ENCODE data around the gene AMY1C. TPM values are rescaled to one million over a fixed set of nuclear protein-coding genes. Genes with fewer than 3 reads are reported as not detected.
"Not testable (repeated sequence)": the region's sequence is repeated elsewhere in the genome, so short reads cannot be mapped to it uniquely, and the experiment has no call there.

AMY1C gene
- total RNA-seq, 5 donors from 2014 or later (not counting 1 experiment from before 2014, with no cell fraction given), result not detected

DNA sequence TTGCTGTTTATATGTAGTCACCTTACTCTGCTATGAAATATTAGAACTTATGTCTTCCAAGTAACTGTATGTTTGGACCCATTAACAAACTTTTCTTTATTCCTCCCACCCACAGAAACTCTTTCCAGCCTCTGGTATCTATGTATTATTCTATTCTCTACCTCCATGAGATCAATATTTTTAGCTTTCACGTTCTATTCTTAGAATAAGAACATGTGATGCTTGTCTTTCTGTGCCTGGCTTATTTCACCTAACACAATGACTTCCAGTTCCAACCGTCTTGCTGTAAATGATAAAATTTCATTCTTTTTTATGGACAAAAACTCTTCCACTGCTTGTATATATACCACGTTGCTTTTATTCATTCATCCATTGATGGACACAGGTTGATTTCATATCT lies 14.4 kb upstream of the AMY1C start:
- DNase-seq; CTCF ChIA-PET; H3K27me3 Mint-ChIP-seq; POLR2A ChIA-PET; H3K27ac ChIP-seq (ENCODE audit: low read length); H3K27ac Mint-ChIP-seq; H3K9me3 ChIP-seq; H3K27me3 ChIP-seq (replicated peaks in 1 of 2; ENCODE audit: control insufficient read depth in 2 of 2, extremely low read depth in 1 of 2, insufficient read depth in 2 of 2, low read length in 1 of 2); H3K36me3 Mint-ChIP-seq; ATAC-seq (replicated peaks in 1 of 4); H3K4me1 Mint-ChIP-seq; H3K4me3 ChIP-seq (ENCODE audit: control insufficient read depth in 1 of 2, extremely low read depth in 1 of 2, low read length in 1 of 2); H3K9me3 Mint-ChIP-seq; H3K4me3 Mint-ChIP-seq; H3K36me3 ChIP-seq (ENCODE audit: control insufficient read depth in 2 of 2, extremely low read depth in 1 of 2, insufficient read depth in 1 of 2, low read length in 1 of 2); H3K4me1 ChIP-seq (ENCODE audit: control insufficient read depth in 1 of 2, extremely low read depth in 1 of 2, insufficient read depth in 2 of 2, low read length in 2 of 2): not testable (repeated sequence)
- no CpG with 5 or more reads among the region's 3 CpGs for WGBS (ENCODE audit: insufficient coverage)

DNA sequence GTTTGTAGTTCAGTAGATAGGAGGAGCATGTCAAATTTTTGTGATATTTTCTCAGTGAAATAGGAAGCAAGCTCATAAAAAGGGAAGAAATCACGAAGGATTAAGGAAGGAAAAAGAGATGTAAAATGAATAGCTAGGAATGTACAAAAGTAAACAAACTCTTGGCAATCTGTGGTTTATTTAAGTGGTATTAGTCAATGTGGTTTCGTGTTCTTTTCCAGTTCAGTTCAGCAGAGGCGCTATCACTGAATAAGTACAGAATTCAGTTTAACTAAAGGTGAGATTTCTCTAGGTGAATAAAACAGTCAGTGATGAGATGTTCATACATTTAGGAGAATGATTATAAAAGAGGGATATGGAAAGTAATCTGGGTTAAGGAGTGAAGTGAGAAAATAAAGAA lies 11.7 kb upstream of the AMY1C start:
- H3K4me1 Mint-ChIP-seq; ATAC-seq (replicated peaks in 1 of 4); H3K9me3 ChIP-seq; CTCF ChIA-PET; H3K9me3 Mint-ChIP-seq; H3K27me3 Mint-ChIP-seq; POLR2A ChIA-PET; H3K4me1 ChIP-seq (ENCODE audit: control insufficient read depth in 1 of 2, extremely low read depth in 1 of 2, insufficient read depth in 2 of 2, low read length in 2 of 2); H3K36me3 Mint-ChIP-seq; H3K27me3 ChIP-seq (replicated peaks in 1 of 2; ENCODE audit: control insufficient read depth in 2 of 2, extremely low read depth in 1 of 2, insufficient read depth in 2 of 2, low read length in 1 of 2); H3K4me3 ChIP-seq (ENCODE audit: control insufficient read depth in 1 of 2, extremely low read depth in 1 of 2, low read length in 1 of 2); H3K27ac Mint-ChIP-seq; H3K4me3 Mint-ChIP-seq; H3K36me3 ChIP-seq (ENCODE audit: control insufficient read depth in 2 of 2, extremely low read depth in 1 of 2, insufficient read depth in 1 of 2, low read length in 1 of 2); DNase-seq; H3K27ac ChIP-seq (ENCODE audit: low read length): not testable (repeated sequence)
- WGBS (ENCODE audit: insufficient coverage), result no CpG with 5 or more reads among the region's 3 CpGs

DNA sequence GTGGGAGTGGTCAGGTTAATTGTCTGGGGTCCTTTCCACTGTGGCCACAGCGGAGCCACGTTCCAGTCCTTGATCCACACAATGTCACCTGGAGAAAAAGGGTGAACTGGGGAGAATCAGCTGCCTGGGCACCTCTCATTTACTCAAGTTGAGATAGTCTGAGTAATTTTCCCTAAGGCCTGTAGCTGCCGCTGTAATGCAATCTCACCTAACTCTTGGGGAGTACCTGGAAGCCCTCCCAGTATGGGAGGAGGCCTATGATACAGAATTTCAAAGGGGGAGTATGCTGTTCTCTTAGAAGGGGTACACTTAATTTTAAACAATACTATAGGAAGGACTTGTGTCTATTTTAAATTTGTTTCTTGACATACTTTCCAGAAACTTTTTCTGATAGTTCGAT lies 5.2 kb upstream of the AMY1C start:
- ATAC-seq (replicated peaks in 1 of 4); H3K27ac ChIP-seq (ENCODE audit: low read length); H3K27me3 Mint-ChIP-seq; H3K4me1 ChIP-seq (ENCODE audit: control insufficient read depth in 1 of 2, extremely low read depth in 1 of 2, insufficient read depth in 2 of 2, low read length in 2 of 2); H3K36me3 Mint-ChIP-seq; DNase-seq; H3K9me3 ChIP-seq; CTCF ChIA-PET; POLR2A ChIA-PET; H3K4me3 Mint-ChIP-seq; H3K27me3 ChIP-seq (replicated peaks in 1 of 2; ENCODE audit: control insufficient read depth in 2 of 2, extremely low read depth in 1 of 2, insufficient read depth in 2 of 2, low read length in 1 of 2); H3K4me1 Mint-ChIP-seq; H3K36me3 ChIP-seq (ENCODE audit: control insufficient read depth in 2 of 2, extremely low read depth in 1 of 2, insufficient read depth in 1 of 2, low read length in 1 of 2); H3K9me3 Mint-ChIP-seq; H3K4me3 ChIP-seq (ENCODE audit: control insufficient read depth in 1 of 2, extremely low read depth in 1 of 2, low read length in 1 of 2); H3K27ac Mint-ChIP-seq: not testable (repeated sequence)
- no CpG with 5 or more reads among the region's 4 CpGs for WGBS (ENCODE audit: insufficient coverage)

DNA sequence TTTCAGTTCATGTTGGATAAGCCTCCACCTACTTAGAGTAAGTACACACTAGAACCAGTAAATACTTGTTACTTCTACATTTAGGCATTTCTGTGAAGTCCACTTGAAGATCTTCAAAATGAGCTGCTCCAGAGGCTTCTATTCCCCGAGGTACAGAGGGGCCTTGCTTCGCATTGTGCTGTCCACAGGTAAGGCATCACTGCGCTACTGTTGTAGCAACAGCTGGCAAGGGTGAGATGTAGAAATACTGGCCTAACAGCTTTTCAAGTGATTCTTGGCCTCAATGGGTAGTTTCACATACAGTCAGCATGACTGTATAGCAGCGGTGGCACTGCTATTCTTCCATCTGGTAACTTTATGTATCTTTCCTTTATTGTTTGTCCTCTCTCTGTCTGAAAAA lies 4.7 kb upstream of the AMY1C start:
- H3K4me3 Mint-ChIP-seq; H3K27ac ChIP-seq (ENCODE audit: low read length); ATAC-seq (replicated peaks in 1 of 4); H3K27me3 Mint-ChIP-seq; DNase-seq; H3K27me3 ChIP-seq (replicated peaks in 1 of 2; ENCODE audit: control insufficient read depth in 2 of 2, extremely low read depth in 1 of 2, insufficient read depth in 2 of 2, low read length in 1 of 2); H3K4me1 ChIP-seq (ENCODE audit: control insufficient read depth in 1 of 2, extremely low read depth in 1 of 2, insufficient read depth in 2 of 2, low read length in 2 of 2); CTCF ChIA-PET; H3K36me3 ChIP-seq (ENCODE audit: control insufficient read depth in 2 of 2, extremely low read depth in 1 of 2, insufficient read depth in 1 of 2, low read length in 1 of 2); H3K27ac Mint-ChIP-seq; H3K9me3 ChIP-seq; H3K4me1 Mint-ChIP-seq; H3K36me3 Mint-ChIP-seq; POLR2A ChIA-PET; H3K9me3 Mint-ChIP-seq; H3K4me3 ChIP-seq (ENCODE audit: control insufficient read depth in 1 of 2, extremely low read depth in 1 of 2, low read length in 1 of 2): not testable (repeated sequence)
- no CpG with 5 or more reads among the region's 4 CpGs for WGBS (ENCODE audit: insufficient coverage)

DNA sequence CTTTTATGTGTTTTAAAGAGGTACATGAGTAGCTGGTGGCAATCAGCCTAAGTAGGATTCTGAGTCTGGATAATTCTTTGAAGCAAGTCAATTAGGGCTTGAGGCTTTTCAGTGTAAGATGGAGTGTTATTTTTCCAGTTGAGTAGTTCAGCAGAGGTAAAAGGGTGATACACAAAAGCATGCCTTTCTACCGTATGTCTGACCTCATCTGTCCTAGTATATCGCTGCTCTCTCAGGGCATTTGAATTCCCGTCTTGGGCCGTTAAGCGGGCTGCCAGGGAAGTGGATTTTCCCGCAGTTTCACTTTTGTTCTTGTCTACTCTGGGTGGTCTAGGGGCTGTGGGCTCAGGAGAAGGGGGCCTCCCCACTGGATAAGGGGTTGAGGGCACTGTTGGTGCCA lies 1.4 kb upstream of the AMY1C start:
- H3K4me1 ChIP-seq (ENCODE audit: control insufficient read depth in 1 of 2, extremely low read depth in 1 of 2, insufficient read depth in 2 of 2, low read length in 2 of 2); H3K36me3 ChIP-seq (ENCODE audit: control insufficient read depth in 2 of 2, extremely low read depth in 1 of 2, insufficient read depth in 1 of 2, low read length in 1 of 2); H3K4me1 Mint-ChIP-seq; ATAC-seq (replicated peaks in 1 of 4); CTCF ChIA-PET; POLR2A ChIA-PET; H3K27ac ChIP-seq (ENCODE audit: low read length); H3K9me3 ChIP-seq; H3K36me3 Mint-ChIP-seq; H3K4me3 ChIP-seq (ENCODE audit: control insufficient read depth in 1 of 2, extremely low read depth in 1 of 2, low read length in 1 of 2); H3K27ac Mint-ChIP-seq; H3K27me3 ChIP-seq (replicated peaks in 1 of 2; ENCODE audit: control insufficient read depth in 2 of 2, extremely low read depth in 1 of 2, insufficient read depth in 2 of 2, low read length in 1 of 2); H3K4me3 Mint-ChIP-seq; H3K27me3 Mint-ChIP-seq; DNase-seq; H3K9me3 Mint-ChIP-seq: not testable (repeated sequence)
- no CpG with 5 or more reads among the region's 6 CpGs for whole genome bisulfite sequencing (ENCODE audit: insufficient coverage)

DNA sequence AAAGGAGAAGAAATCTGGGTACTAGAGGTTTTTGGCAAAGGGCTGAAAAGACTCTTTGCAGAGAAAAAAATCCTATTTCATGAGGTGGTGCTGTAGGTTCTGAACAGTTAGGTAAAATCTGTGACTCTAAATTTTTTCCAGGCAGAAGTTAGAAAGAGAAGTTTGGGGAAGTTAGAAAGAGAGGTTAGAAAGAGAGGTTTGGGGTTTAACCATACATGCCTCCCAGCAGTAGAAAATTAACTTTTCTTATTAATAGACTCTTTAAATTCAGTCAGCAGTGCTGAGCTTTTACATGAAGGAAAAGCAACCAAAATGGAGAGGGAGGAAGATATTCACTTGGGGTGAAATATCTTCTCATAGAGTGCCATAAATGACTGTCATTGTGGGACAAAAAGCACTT lies 12.2 kb downstream of the AMY1C start:
- no peaks in the 10 kb centered on the region for H3K4me1 ChIP-seq (ENCODE audit: control insufficient read depth in 1 of 2, extremely low read depth in 1 of 2, insufficient read depth in 2 of 2, low read length in 2 of 2)
- Mint-ChIP-seq H3K27me3 (no peaks in the 10 kb centered on the region), H3K36me3 (no peaks in the 10 kb centered on the region), H3K4me3 (no peak overlapping the region), H3K27ac (no peak overlapping the region), H3K9me3 (peaks cover 5 to 16% (median 7%) of the 10 kb centered on the region in 3 donors), H3K4me1 (no peaks in the 10 kb centered on the region)
- no peaks in the 10 kb centered on the region for H3K27me3 ChIP-seq (replicated peaks in 1 of 2; ENCODE audit: control insufficient read depth in 2 of 2, extremely low read depth in 1 of 2, insufficient read depth in 2 of 2, low read length in 1 of 2)
- ATAC-seq (replicated peaks in 1 of 4), result no peak
- H3K36me3 ChIP-seq (ENCODE audit: control insufficient read depth in 2 of 2, extremely low read depth in 1 of 2, insufficient read depth in 1 of 2, low read length in 1 of 2), result no peaks in the 10 kb centered on the region
- no peak overlapping the region for H3K27ac ChIP-seq (ENCODE audit: low read length)
- POLR2A ChIA-PET, result no interaction called here
- DNase-seq, result no peak
- no peak overlapping the region for H3K4me3 ChIP-seq (ENCODE audit: control insufficient read depth in 1 of 2, extremely low read depth in 1 of 2, low read length in 1 of 2)
- H3K9me3 ChIP-seq, result no peaks in the 10 kb centered on the region
- CTCF ChIA-PET, result no interaction called here

DNA sequence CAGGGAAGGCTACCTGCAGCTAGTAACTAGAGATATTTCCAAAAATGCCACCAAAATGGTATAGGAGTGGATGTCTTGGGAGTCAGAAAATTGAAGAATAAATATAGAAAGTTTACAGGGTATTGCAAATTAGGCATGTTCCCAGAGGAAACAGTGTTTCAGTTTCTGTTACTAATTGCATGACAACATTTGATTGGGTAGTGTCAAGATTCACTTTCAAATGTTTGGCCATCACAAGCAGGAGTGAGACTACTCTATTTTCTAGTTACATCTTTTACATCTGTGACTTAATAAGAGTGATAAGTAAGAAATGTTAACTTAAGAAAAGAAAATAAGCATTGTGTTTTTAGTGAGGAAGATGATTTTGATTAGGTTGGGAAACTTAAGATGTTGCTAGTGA lies 30.2 kb downstream of the AMY1C start:
- ChIA-PET CTCF (no interaction called here), POLR2A (no interaction called here)
- Mint-ChIP-seq H3K9me3 (peaks cover 3 to 16% (median 6%) of the 10 kb centered on the region in 3 donors), H3K27ac (no peak overlapping the region), H3K36me3 (no peaks in the 10 kb centered on the region), H3K4me3 (no peak overlapping the region), H3K4me1 (no peaks in the 10 kb centered on the region), H3K27me3 (no peaks in the 10 kb centered on the region)
- no peaks in the 10 kb centered on the region for H3K4me1 ChIP-seq (ENCODE audit: control insufficient read depth in 1 of 2, extremely low read depth in 1 of 2, insufficient read depth in 2 of 2, low read length in 2 of 2)
- DNase-seq (no peak), ATAC-seq (replicated peaks in 1 of 4) (no peak)
- no peaks in the 10 kb centered on the region for H3K36me3 ChIP-seq (ENCODE audit: control insufficient read depth in 2 of 2, extremely low read depth in 1 of 2, insufficient read depth in 1 of 2, low read length in 1 of 2)
- no peaks in the 10 kb centered on the region for H3K9me3 ChIP-seq
- H3K27me3 ChIP-seq (replicated peaks in 1 of 2; ENCODE audit: control insufficient read depth in 2 of 2, extremely low read depth in 1 of 2, insufficient read depth in 2 of 2, low read length in 1 of 2), result no peaks in the 10 kb centered on the region
- no peak overlapping the region for H3K27ac ChIP-seq (ENCODE audit: low read length)
- H3K4me3 ChIP-seq (ENCODE audit: control insufficient read depth in 1 of 2, extremely low read depth in 1 of 2, low read length in 1 of 2), result no peak overlapping the region

All from T-cell (primary cell).